Urinary bladder (tissue), 4 donors: ENCODE measurements around the gene KIFC1. TPM values are rescaled to one million over a fixed set of nuclear protein-coding genes. Genes with fewer than 3 reads are reported as not detected.

ENCODE experiments used
- DNase-seq: peaks from one replicate; pipeline ENCODE4 v3.0.0-alpha.2; 2015; ENCODE audit errors: extremely low spot score
- H3K27ac ChIP-seq: one replicate; pipeline ENCODE4 v1.5.1; 2013; ENCODE audit warnings: low read depth, mild to moderate bottlenecking, moderate library complexity
- H3K36me3 ChIP-seq: one replicate; pipeline ENCODE4 v1.6.1; 2013; ENCODE audit warnings: mild to moderate bottlenecking, moderate library complexity; ENCODE audit not compliant: insufficient read depth
- H3K4me1 ChIP-seq: one replicate; pipeline ENCODE4 v1.6.1; 2013; ENCODE audit warnings: mild to moderate bottlenecking, moderate library complexity; ENCODE audit not compliant: insufficient read depth
- H3K4me3 ChIP-seq: one replicate; pipeline ENCODE4 v1.5.1; 2013; ENCODE audit warnings: low read depth, low read length
- WGBS: extraction: QIAGEN DNeasy Blood & Tissue Kit; methylation state at CpG from one replicate; pipeline ENCODE4 v1.1.7; 2013; 5-methylcytosine and 5-hydroxymethylcytosine counted together
- polyA plus RNA-seq: library from polyadenylated mRNA; stranded (reverse); fragments of 200-250 nt; gene quantifications from one replicate; pipeline ENCODE4 v1.2.3, GENCODE V29; 2013
- total RNA-seq: library from RNA; depleted of rRNA; stranded (reverse); fragments of >200 nt; gene quantifications from one replicate; pipeline ENCODE4 v1.2.3, GENCODE V29; 2014
- donor health status: healthy with polysubstance abuse.
- donor health status: healthy.

Gene KIFC1
- total and polyA plus RNA-seq, 2 donors, result 1.2 to 7.5 TPM

GRCh38 chr6:33429750-33430052 is 38.1 kb downstream of the KIFC1 start:
- Histone ChIP-seq H3K4me3 (no peak overlapping the region), H3K27ac (no peak overlapping the region), H3K4me1 (peaks cover 3% of the 10 kb centered on the region), H3K36me3 (no peaks in the 10 kb centered on the region)
- WGBS, result 26% methylated on average over 2 of the region's 2 CpGs
- DNase-seq, result no peak

DNA sequence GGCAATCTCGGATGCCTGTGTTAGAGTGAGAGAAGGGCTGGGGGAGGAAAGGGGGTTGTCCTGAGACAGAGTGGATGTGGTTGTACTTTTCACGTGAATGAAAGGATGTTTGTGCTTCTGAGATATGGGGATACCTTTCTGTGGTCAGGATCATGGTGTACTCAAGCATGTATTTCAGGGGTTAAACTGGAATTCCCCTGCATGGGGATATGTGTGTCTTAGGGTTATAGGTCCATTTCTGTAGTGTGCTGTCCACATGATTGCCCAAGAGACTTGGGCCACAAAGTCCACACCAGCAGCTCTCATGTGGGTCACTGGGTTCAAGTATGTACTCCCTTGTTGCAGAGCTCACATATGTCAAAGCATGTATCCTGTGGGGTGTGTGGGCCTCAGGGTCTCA is 38.7 kb downstream of the KIFC1 start:
- Histone ChIP-seq H3K27ac (no peak overlapping the region), H3K4me1 (no peaks in the 10 kb centered on the region), H3K36me3 (no peaks in the 10 kb centered on the region), H3K4me3 (no peak overlapping the region)
- 50% methylated on average over 2 of the region's 2 CpGs for WGBS
- no peak for DNase-seq

- WGBS, result 4% methylated on average over 12 of the region's 12 CpGs
- H3K36me3 ChIP-seq, result peaks cover 4% of the 10 kb centered on the region
- no peak overlapping the region for H3K27ac ChIP-seq
- no peak for DNase-seq
- no peak overlapping the region for H3K4me3 ChIP-seq
- no peaks in the 10 kb centered on the region for H3K4me1 ChIP-seq
Measured at GRCh38 chr6:33430991-33431879, 39.6 kb downstream of the KIFC1 start.

- WGBS, result 46% methylated on average over 12 of the region's 12 CpGs
- Histone ChIP-seq H3K4me1 (no peaks in the 10 kb centered on the region), H3K27ac (no peak overlapping the region), H3K4me3 (no peak overlapping the region), H3K36me3 (peaks cover 4% of the 10 kb centered on the region)
- no peak for DNase-seq
Measured at GRCh38 chr6:33431880-33432541, 40.4 kb downstream of the KIFC1 start.

GRCh38 chr6:33432546-33432945 is 40.9 kb downstream of the KIFC1 start:
- Histone ChIP-seq H3K27ac (no peak overlapping the region), H3K4me1 (no peaks in the 10 kb centered on the region), H3K4me3 (no peak overlapping the region), H3K36me3 (peaks cover 6% of the 10 kb centered on the region)
- 52% methylated on average over 10 of the region's 10 CpGs for WGBS
- no peak for DNase-seq

DNA sequence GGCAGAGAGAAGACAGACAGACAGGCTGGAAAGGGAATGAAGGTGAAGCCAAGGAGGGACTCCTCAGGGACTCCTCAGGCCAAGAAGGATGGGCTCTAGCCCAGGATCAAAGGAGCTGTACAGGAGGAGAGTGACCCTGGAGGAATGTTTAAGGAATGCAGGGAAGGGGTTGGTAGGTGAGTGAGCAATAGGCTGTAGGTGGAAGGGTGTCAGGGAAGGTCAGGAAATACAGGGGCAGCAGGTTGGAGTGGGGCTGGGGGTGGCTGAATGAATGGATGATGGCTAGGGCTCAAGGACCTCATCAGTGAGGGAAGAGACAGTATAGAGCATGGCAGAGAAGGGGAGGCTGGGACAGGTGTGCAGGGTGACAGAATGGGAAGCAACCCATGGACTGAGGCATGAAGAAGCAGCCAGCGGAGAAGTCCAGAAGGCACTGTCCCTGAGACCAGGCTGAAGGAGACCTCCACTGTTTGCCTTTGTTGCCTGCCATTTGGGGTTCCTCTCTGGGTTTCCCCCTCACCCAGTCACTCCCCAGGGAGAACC is 41.4 kb downstream of the KIFC1 start:
- peaks cover 8% of the 10 kb centered on the region for H3K36me3 ChIP-seq
- H3K4me1 ChIP-seq, result no peaks in the 10 kb centered on the region
- WGBS, result 96% methylated on average over 1 of the region's 1 CpG
- no peak overlapping the region for H3K27ac ChIP-seq
- H3K4me3 ChIP-seq, result no peak overlapping the region
- no peak for DNase-seq

- Histone ChIP-seq H3K27ac (no peak overlapping the region), H3K36me3 (peaks cover 8% of the 10 kb centered on the region), H3K4me3 (no peak overlapping the region), H3K4me1 (no peaks in the 10 kb centered on the region)
- 14% methylated on average over 16 of the region's 17 CpGs for WGBS
- DNase-seq, result no peak
Measured at GRCh38 chr6:33433544-33434191, 42.0 kb downstream of the KIFC1 start.

DNA sequence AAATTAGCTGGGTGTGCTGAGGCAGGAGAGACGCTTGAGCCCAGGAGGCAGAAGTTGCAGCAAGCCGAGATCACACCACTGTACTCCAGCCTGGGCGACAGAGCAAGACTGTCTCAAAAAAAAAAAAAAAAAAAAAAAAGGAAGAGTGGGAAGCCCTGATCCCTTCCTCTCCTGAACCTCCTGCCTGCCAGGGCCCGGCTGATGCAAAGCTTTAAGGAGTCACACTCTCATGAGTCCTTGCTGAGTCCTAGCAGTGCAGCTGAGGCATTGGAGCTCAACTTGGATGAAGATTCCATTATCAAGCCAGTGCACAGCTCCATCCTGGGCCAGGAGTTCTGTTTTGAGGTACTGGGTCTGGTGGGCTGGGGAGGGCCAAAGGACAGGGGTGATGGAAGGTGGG is 43.3 kb downstream of the KIFC1 start:
- Histone ChIP-seq H3K36me3 (peaks cover 8% of the 10 kb centered on the region), H3K27ac (no peak overlapping the region), H3K4me3 (no peak overlapping the region), H3K4me1 (no peaks in the 10 kb centered on the region)
- 77% methylated on average over 4 of the region's 4 CpGs for WGBS
- DNase-seq, result no peak

GRCh38 chr6:33437666-33438065 is 46.0 kb downstream of the KIFC1 start:
- H3K4me1 ChIP-seq, result no peaks in the 10 kb centered on the region
- no peak for DNase-seq
- H3K36me3 ChIP-seq, result peaks cover 8% of the 10 kb centered on the region
- H3K4me3 ChIP-seq, result no peak overlapping the region
- no peak overlapping the region for H3K27ac ChIP-seq
- 94% methylated on average over 18 of the region's 18 CpGs for WGBS

GRCh38 chr6:33438978-33439594 is 47.5 kb downstream of the KIFC1 start:
- Histone ChIP-seq H3K36me3 (peaks cover 8% of the 10 kb centered on the region), H3K4me1 (no peaks in the 10 kb centered on the region), H3K4me3 (no peak overlapping the region), H3K27ac (no peak overlapping the region)
- DNase-seq, result no peak
- 91% methylated on average over 3 of the region's 3 CpGs for WGBS

- DNase-seq, result no peak
- Histone ChIP-seq H3K36me3 (peaks cover 8% of the 10 kb centered on the region), H3K27ac (no peak overlapping the region), H3K4me1 (no peaks in the 10 kb centered on the region), H3K4me3 (no peak overlapping the region)
- 75% methylated on average over 9 of the region's 9 CpGs for WGBS
Measured at GRCh38 chr6:33439956-33440648, 48.5 kb downstream of the KIFC1 start.

DNA sequence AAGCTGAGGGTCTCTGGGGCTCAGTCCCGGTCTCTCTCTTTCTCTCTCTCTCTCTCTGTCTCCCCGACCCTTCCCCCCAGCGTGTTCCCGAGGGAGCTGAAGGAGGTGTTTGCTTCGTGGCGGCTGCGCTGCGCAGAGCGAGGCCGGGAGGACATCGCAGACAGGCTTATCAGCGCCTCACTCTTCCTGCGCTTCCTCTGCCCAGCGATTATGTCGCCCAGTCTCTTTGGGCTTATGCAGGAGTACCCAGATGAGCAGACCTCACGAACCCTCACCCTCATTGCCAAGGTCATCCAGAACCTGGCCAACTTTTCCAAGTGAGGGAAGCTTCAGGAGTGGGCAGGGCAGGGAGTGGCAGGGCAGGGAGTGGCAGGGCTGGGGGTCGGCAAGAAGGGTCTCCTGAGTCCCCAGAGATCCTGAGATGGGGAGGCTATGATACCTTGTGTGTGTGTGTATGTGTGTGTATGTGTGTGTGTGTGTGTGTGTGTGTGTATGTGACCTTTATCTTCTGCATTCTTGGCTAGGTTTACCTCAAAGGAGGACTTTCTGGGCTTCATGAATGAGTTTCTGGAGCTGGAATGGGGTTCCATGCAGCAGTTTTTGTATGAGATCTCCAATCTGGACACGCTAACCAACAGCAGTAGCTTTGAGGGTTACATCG is 49.2 kb downstream of the KIFC1 start:
- WGBS, result 85% methylated on average over 19 of the region's 19 CpGs
- DNase-seq, result no peak
- Histone ChIP-seq H3K4me1 (no peaks in the 10 kb centered on the region), H3K27ac (no peak overlapping the region), H3K4me3 (no peak overlapping the region), H3K36me3 (peaks cover 7% of the 10 kb centered on the region)
